IMR-90 (cell line): ENCODE data around the gene UQCRC1. TPM values are rescaled to one million over a fixed set of nuclear protein-coding genes. Genes with fewer than 3 reads are reported as not detected.
A peak's percentile ranks its signal among the peaks of the same experiment; 100 is the strongest.

Experiments used
- ATAC-seq: fragments of 200-7000 bp; cut with Tn5 transposase; 2 replicates; pipeline ENCODE4 v1.9.1; 2020; ENCODE audit warnings: low read depth, mild to moderate bottlenecking, moderate library complexity
- BruUV-seq: library from RNA; stranded (reverse); fragments of 400-500 nt; replicated peaks from 2 replicates; lab custom pipeline; 2021; lab: Mats Ljungman, UMichigan
- CTCF ChIA-PET: fragments of 300-600 bp; formaldehyde crosslinking; extraction: SDS; loops from one replicate; lab custom pipeline; 2021; ENCODE audit warnings: antibody characterized with exemption; lab: Yijun Ruan, JAX
- POLR2A ChIA-PET: fragments of 300-600 bp; sonication (Branson Sonifier 250); formaldehyde crosslinking; loops from one replicate; lab custom pipeline; 2022; ENCODE audit warnings: antibody characterized with exemption; ENCODE audit not compliant: unreplicated experiment; lab: Charles Lee
- DNase-seq: peaks from one replicate; pipeline ENCODE4 v3.0.0; 2013
- H2AFZ ChIP-seq: replicated peaks from 2 replicates; pipeline ENCODE3; 2013; ENCODE audit warnings: low read length, mild to moderate bottlenecking; ENCODE audit not compliant: poor library complexity
- H2AK5ac ChIP-seq: 2 replicates; pipeline ENCODE4 v1.6.1; 2013; ENCODE audit warnings: low read depth, low read length, inconsistent platforms
- H2AK9ac ChIP-seq: replicated peaks from 2 replicates; pipeline ENCODE3; 2013; ENCODE audit warnings: mild to moderate bottlenecking, low read depth, low read length, moderate library complexity; ENCODE audit not compliant: poor library complexity
- H2BK120ac ChIP-seq: 2 replicates; pipeline ENCODE4 v1.6.1; 2013; ENCODE audit warnings: low read depth, low read length, inconsistent platforms
- H2BK15ac ChIP-seq: 3 replicates; pipeline ENCODE4 v1.6.1; 2013; ENCODE audit warnings: low read depth, low read length, inconsistent platforms
- H2BK20ac ChIP-seq: 2 replicates; pipeline ENCODE4 v1.6.1; 2013; ENCODE audit warnings: low read depth, mild to moderate bottlenecking, inconsistent platforms, low read length, moderate library complexity
- H2BK5ac ChIP-seq: 2 replicates; pipeline ENCODE4 v1.6.1; 2013; ENCODE audit warnings: mild to moderate bottlenecking, low read depth, low read length, inconsistent platforms; ENCODE audit not compliant: poor library complexity, severe bottlenecking
- H3K14ac ChIP-seq: replicated peaks from 2 replicates; pipeline ENCODE4 v1.6.1; 2013; ENCODE audit warnings: low read depth, low read length, inconsistent platforms
- H3K18ac ChIP-seq: 2 replicates; pipeline ENCODE4 v1.6.1; 2013; ENCODE audit warnings: low read depth, low read length, control low read depth
- H3K23ac ChIP-seq: 2 replicates; pipeline ENCODE4 v1.6.1; 2013; ENCODE audit warnings: low read depth, low read length, inconsistent platforms
- H3K27ac ChIP-seq: 2 replicates; pipeline ENCODE4 v1.5.1; 2013; ENCODE audit warnings: mild to moderate bottlenecking, control low read depth, low read length; ENCODE audit not compliant: insufficient read depth
- H3K27me3 ChIP-seq: 2 replicates; pipeline ENCODE4 v1.6.1; 2013; ENCODE audit warnings: low read length; ENCODE audit not compliant: control insufficient read depth, insufficient read depth
- H3K36me3 ChIP-seq: 2 replicates; pipeline ENCODE4 v1.6.1; 2013; ENCODE audit warnings: low read length, mixed read lengths; ENCODE audit not compliant: control insufficient read depth, insufficient read depth
- H3K4ac ChIP-seq: 2 replicates; pipeline ENCODE4 v1.6.1; 2013; ENCODE audit warnings: low read depth, low read length, inconsistent platforms
- H3K4me1 ChIP-seq: 2 replicates; pipeline ENCODE4 v1.6.1; 2013; ENCODE audit warnings: low read length, mixed read lengths; ENCODE audit not compliant: control insufficient read depth, insufficient read depth
- H3K4me2 ChIP-seq: 2 replicates; pipeline ENCODE4 v1.6.1; 2013; ENCODE audit warnings: low read depth, mild to moderate bottlenecking, control low read depth, low read length, moderate library complexity
- H3K4me3 ChIP-seq: 2 replicates; pipeline ENCODE4 v1.5.1; 2013; ENCODE audit warnings: low read depth, mild to moderate bottlenecking, control low read depth, low read length, moderate library complexity; ENCODE audit not compliant: insufficient read depth
- H3K56ac ChIP-seq: 2 replicates; pipeline ENCODE4 v1.6.1; 2013; ENCODE audit warnings: low read length, inconsistent platforms; ENCODE audit not compliant: insufficient read depth; ENCODE audit errors: extremely low read depth
- H3K79me1 ChIP-seq, 2 experiments: 2 replicates each; pipeline ENCODE4 v1.6.1; 2013; ENCODE audit warnings: low read length in 2 of 2, inconsistent platforms in 1 of 2, low read depth in 1 of 2
- H3K9ac ChIP-seq: 2 replicates; pipeline ENCODE4 v1.6.1; 2013; ENCODE audit warnings: low read depth, low read length, control low read depth
- H3K9me1 ChIP-seq: 2 replicates; pipeline ENCODE4 v1.6.1; 2013; ENCODE audit warnings: low read length, inconsistent platforms; ENCODE audit not compliant: insufficient read depth
- H3K9me3 ChIP-seq: 2 replicates; pipeline ENCODE4 v1.6.1; 2013; ENCODE audit warnings: low read length; ENCODE audit not compliant: control insufficient read depth, insufficient read depth
- H4K20me1 ChIP-seq: 2 replicates; pipeline ENCODE4 v1.6.1; 2013; ENCODE audit warnings: low read length, inconsistent platforms; ENCODE audit not compliant: insufficient read depth
- H4K5ac ChIP-seq: 2 replicates; pipeline ENCODE4 v1.6.1; 2013; ENCODE audit warnings: mild to moderate bottlenecking, low read depth, low read length, control low read depth
- H4K8ac ChIP-seq, 2 experiments: 2 replicates each; pipeline ENCODE4 v1.6.1; 2013; ENCODE audit warnings: low read depth in 2 of 2, low read length in 2 of 2, control low read depth in 1 of 2, inconsistent platforms in 1 of 2
- H4K91ac ChIP-seq: 2 replicates; pipeline ENCODE4 v1.6.1; 2013; ENCODE audit warnings: low read depth, low read length, inconsistent platforms; ENCODE audit not compliant: insufficient read depth
- BHLHE40 ChIP-seq: fragments of 150-350 bp; IDR thresholded peaks from 2 replicates; pipeline ENCODE4 v1.6.1; 2016; ENCODE audit warnings: mild to moderate bottlenecking, low read depth, low read length
- CHD1 ChIP-seq: IDR thresholded peaks from 2 replicates; pipeline ENCODE4 v1.6.1; 2012; ENCODE audit warnings: low read depth, low read length, improper control_type of control experiment
- ELK1 ChIP-seq: fragments of 150-350 bp; IDR thresholded peaks from 2 replicates; pipeline ENCODE4 v1.6.1; 2016; ENCODE audit warnings: low read depth, mild to moderate bottlenecking, low read length, moderate library complexity, borderline replicate concordance
- FOS ChIP-seq: fragments of 150-350 bp; IDR thresholded peaks from 2 replicates; pipeline ENCODE4 v1.6.1; 2016; ENCODE audit warnings: low read depth, low read length
- MAFK ChIP-seq: IDR thresholded peaks from 2 replicates; pipeline ENCODE4 v1.6.1; 2012; ENCODE audit warnings: low read depth, low read length, improper control_type of control experiment
- MAZ ChIP-seq: IDR thresholded peaks from 2 replicates; pipeline ENCODE4 v1.6.1; 2012; ENCODE audit warnings: low read depth, mild to moderate bottlenecking, low read length, improper control_type of control experiment, moderate library complexity, borderline replicate concordance
- MXI1 ChIP-seq: IDR thresholded peaks from 2 replicates; pipeline ENCODE4 v1.6.1; 2012; ENCODE audit warnings: low read depth, mild to moderate bottlenecking, low read length, moderate library complexity, borderline replicate concordance
- RAD21 ChIP-seq: IDR thresholded peaks from 2 replicates; pipeline ENCODE4 v1.6.1; 2012; ENCODE audit warnings: low read length, improper control_type of control experiment
- WGBS, 2 experiments: methylation state at CpG; one replicate each; pipeline versions ENCODE4 v1.1.5 to v1.1.7; 2013; ENCODE audit warnings: missing lambda C conversion rate in 2 of 2; ENCODE audit not compliant: insufficient read length in 1 of 2; ENCODE audit errors: extremely low coverage in 2 of 2; 5-methylcytosine and 5-hydroxymethylcytosine counted together
- dilution Hi-C: fragments of 300-500 bp; cut with HindIII; formaldehyde crosslinking; loops from one replicate; pipeline ENCODE4 v1.14.3; 2018; ENCODE audit warnings: low sequenced_read_pairs; ENCODE audit not compliant: unreplicated experiment
- in situ Hi-C: fragments of 300-500 bp; cut with MboI; formaldehyde crosslinking; loops from 3 replicates; pipeline ENCODE4 v1.14.3; 2019; ENCODE audit warnings: low sequenced_read_pairs, inconsistent platforms, mixed read lengths
- intact Hi-C: fragments of 100-400 bp; cut with micrococcal nuclease; formaldehyde crosslinking; loops from 2 replicates; pipeline ENCODE4 v1.10.0; 2022
- polyA plus RNA-seq, 3 experiments: library from polyadenylated mRNA; depleted of rRNA; stranded (reverse); fragments of >200 nt; gene quantifications; 2 replicates each; pipeline ENCODE4 v1.2.3, GENCODE V29; 2012; ENCODE audit warnings: low replicate concordance in 1 of 3
- total RNA-seq: library from RNA; depleted of rRNA; stranded (reverse); fragments of >200 nt; gene quantifications from 2 replicates; pipeline ENCODE4 v1.2.3, GENCODE V29; 2012
- TF ChIP-seq, protein P1 (sequence below): fragments of 150-350 bp; IDR thresholded peaks from 2 replicates; pipeline ENCODE4 v1.6.1; 2017; ENCODE audit warnings: mild to moderate bottlenecking, antibody characterized with exemption, low read length, low read depth
- TF ChIP-seq, protein P2 (sequence below): conservative IDR thresholded peaks from 2 replicates; pipeline ENCODE4 v1.5.1; 2012; ENCODE audit warnings: mild to moderate bottlenecking, low read depth, low read length, improper control_type of control experiment

Gene UQCRC1
- total and polyA plus RNA-seq, 2 of the 4 experiments (the other 2 are of a cell fraction): 474 to 1,365 TPM

DNA sequence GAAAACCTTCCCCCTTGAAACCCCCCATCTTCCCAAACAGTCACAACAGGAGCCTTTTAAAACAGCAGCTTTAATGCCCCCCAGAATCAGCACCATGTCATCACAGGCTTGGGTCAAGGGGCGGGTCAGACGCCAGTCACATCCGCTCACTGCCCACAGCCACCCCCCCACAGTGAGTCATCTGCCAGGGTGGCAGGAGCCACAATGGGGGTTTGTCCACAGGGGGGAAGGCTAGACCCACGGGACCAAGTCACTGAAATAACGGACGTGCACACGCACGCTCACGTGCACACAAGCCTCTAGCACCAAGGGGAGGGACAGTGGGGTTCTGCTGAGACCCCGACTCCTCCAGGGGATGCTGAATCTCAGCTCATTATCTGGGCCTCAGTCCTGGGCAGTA, 45.4 kb downstream of the UQCRC1 start:
- H2AFZ ChIP-seq: peak overlapping the region; percentile 58
- dilution Hi-C loops (no loop called here), intact Hi-C loops (no loop called here), in situ Hi-C loops (no loop called here)
- H3K23ac ChIP-seq: peak overlapping the region; percentile 36; the same call in 1 of the 2 replicates
- H2BK120ac ChIP-seq: peak overlapping the region; percentile 90
- H4K8ac ChIP-seq: peak overlapping the region; percentile 62 to 91
- no peaks in the 10 kb centered on the region for H3K27me3 ChIP-seq
- no peak overlapping the region for H3K4me3 ChIP-seq
- H3K18ac ChIP-seq: peak overlapping the region; percentile 17
- peak overlapping the region; percentile 78 for H2BK5ac ChIP-seq
- H2BK15ac ChIP-seq: peak overlapping the region; percentile 81
- H3K4me1 ChIP-seq: peaks cover 40% of the 10 kb centered on the region
- H3K9me1 ChIP-seq: peaks cover 36% of the 10 kb centered on the region
- H3K27ac ChIP-seq: peak overlapping the region; percentile 47
- peak overlapping the region; percentile 79 for H2BK20ac ChIP-seq
- CTCF ChIA-PET: interaction anchor here (0.6 to 0.7 kb wide), 3 partner anchors 71 to 1150 kb away, joined by 3 to 4 read pairs (median 3); partner anchors contain the start of gene SLC26A6
- H3K36me3 ChIP-seq: peaks cover 37% of the 10 kb centered on the region
- peak overlapping the region; percentile 96 for H2AK5ac ChIP-seq
- H4K20me1 ChIP-seq: no peaks in the 10 kb centered on the region; the same call in 1 of the 2 replicates
- H3K56ac ChIP-seq: peak overlapping the region; percentile 2; the same call in 1 of the 2 replicates
- H3K14ac ChIP-seq: peak overlapping the region; percentile 76
- no peak overlapping the region for H3K9ac ChIP-seq
- H3K9me3 ChIP-seq: no peaks in the 10 kb centered on the region
- BruUV-seq: TSS peak; percentile 96
- ATAC-seq (peak; percentile 36), DNase-seq (peak; percentile 62)
- POLR2A ChIA-PET: interaction anchor here (0.6 kb wide), 1 partner anchor 404 kb away, joined by 6 read pairs; no protein-coding TSS in a partner anchor
- H3K4me2 ChIP-seq: no peak overlapping the region
- H4K5ac ChIP-seq: peak overlapping the region; percentile 57
- peaks cover 14 to 56% of the 10 kb centered on the region in 2 experiments for H3K79me1 ChIP-seq
- H2AK9ac ChIP-seq: peak overlapping the region; percentile 97
- TF ChIP-seq MAZ (peak; percentile 42; the same call in 1 of the 2 replicates), RAD21 (0 out of 2 replicates have a peak, but pooled peaks have one; percentile 25), ELK1 (no peak), BHLHE40 (peak; percentile 71), MXI1 (0 out of 2 replicates have a peak, but pooled peaks have one; percentile 16), FOS (peak; percentile 85), MAFK (no peak), CHD1 (no peak)
- TF ChIP-seq, protein P1, sequence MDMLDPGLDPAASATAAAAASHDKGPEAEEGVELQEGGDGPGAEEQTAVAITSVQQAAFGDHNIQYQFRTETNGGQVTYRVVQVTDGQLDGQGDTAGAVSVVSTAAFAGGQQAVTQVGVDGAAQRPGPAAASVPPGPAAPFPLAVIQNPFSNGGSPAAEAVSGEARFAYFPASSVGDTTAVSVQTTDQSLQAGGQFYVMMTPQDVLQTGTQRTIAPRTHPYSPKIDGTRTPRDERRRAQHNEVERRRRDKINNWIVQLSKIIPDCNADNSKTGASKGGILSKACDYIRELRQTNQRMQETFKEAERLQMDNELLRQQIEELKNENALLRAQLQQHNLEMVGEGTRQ: 0 out of 2 replicates have a peak, but pooled peaks have one; percentile 2
- TF ChIP-seq, protein P2, sequence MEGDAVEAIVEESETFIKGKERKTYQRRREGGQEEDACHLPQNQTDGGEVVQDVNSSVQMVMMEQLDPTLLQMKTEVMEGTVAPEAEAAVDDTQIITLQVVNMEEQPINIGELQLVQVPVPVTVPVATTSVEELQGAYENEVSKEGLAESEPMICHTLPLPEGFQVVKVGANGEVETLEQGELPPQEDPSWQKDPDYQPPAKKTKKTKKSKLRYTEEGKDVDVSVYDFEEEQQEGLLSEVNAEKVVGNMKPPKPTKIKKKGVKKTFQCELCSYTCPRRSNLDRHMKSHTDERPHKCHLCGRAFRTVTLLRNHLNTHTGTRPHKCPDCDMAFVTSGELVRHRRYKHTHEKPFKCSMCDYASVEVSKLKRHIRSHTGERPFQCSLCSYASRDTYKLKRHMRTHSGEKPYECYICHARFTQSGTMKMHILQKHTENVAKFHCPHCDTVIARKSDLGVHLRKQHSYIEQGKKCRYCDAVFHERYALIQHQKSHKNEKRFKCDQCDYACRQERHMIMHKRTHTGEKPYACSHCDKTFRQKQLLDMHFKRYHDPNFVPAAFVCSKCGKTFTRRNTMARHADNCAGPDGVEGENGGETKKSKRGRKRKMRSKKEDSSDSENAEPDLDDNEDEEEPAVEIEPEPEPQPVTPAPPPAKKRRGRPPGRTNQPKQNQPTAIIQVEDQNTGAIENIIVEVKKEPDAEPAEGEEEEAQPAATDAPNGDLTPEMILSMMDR: peak; percentile 24; the same call in 1 of the 2 replicates
- H3K4ac ChIP-seq: peak overlapping the region; percentile 85
- H4K91ac ChIP-seq: peak overlapping the region; percentile 97
- WGBS, 2 experiments: 40% methylated on average over 1 of the region's 10 CpGs; no CpG with 5 or more reads in 1 of the 2 experiments
